PC-9 (cell line): Measurements from ENCODE around the gene C1QTNF3. TPM values are rescaled to one million over a fixed set of nuclear protein-coding genes. Genes with fewer than 3 reads are reported as not detected.

Experiments used
- BruUV-seq: library from RNA; stranded (reverse); fragments of 400-500 nt; replicated peaks from 2 replicates; lab custom pipeline; 2021; lab: Mats Ljungman, UMichigan
- CTCF ChIA-PET: fragments of 300-600 bp; sonication (Branson Sonifier 250); formaldehyde crosslinking; loops from one replicate; lab custom pipeline; 2022; ENCODE audit warnings: antibody characterized with exemption; lab: Charles Lee
- POLR2A ChIA-PET: fragments of 300-600 bp; sonication (Branson Sonifier 250); formaldehyde crosslinking; loops from one replicate; lab custom pipeline; 2022; ENCODE audit warnings: antibody characterized with exemption; ENCODE audit not compliant: unreplicated experiment; lab: Charles Lee
- DNase-seq, 2 experiments: peaks; one replicate each; pipeline versions ENCODE4 v3.0.0 to v3.0.0-alpha.2; 2015 to 2022; ENCODE audit warnings: mixed read lengths in 1 of 2
- H2AFZ ChIP-seq: fragments of 200-600 bp; sonication (generic); 2 replicates; pipeline ENCODE4 v1.8.1; 2017; ENCODE audit warnings: antibody characterized with exemption
- H3F3A ChIP-seq: fragments of 200-600 bp; sonication (generic); 2 replicates; pipeline ENCODE4 v1.8.1; 2017; ENCODE audit warnings: antibody characterized with exemption, mild to moderate bottlenecking, low read depth; ENCODE audit not compliant: insufficient read depth
- H3K27ac ChIP-seq: fragments of 200-600 bp; sonication (generic); 2 replicates; pipeline ENCODE4 v1.6.1; 2016; ENCODE audit warnings: mixed run types
- H3K27me3 ChIP-seq: fragments of 200-600 bp; sonication (generic); 2 replicates; pipeline ENCODE4 v1.6.1; 2016; ENCODE audit warnings: low read depth, mixed run types; ENCODE audit not compliant: insufficient read depth
- H3K36me3 ChIP-seq: fragments of 200-600 bp; sonication (generic); 2 replicates; pipeline ENCODE4 v1.6.1; 2016; ENCODE audit warnings: low read depth, mixed run types
- H3K4me1 ChIP-seq: fragments of 200-600 bp; sonication (generic); replicated peaks from 2 replicates; pipeline ENCODE4 v1.6.1; 2016; ENCODE audit warnings: mixed run types; ENCODE audit not compliant: insufficient read depth
- H3K4me2 ChIP-seq: fragments of 200-600 bp; sonication (generic); 2 replicates; pipeline ENCODE4 v1.6.1; 2017; ENCODE audit warnings: mixed run types
- H3K4me3 ChIP-seq: fragments of 200-600 bp; sonication (generic); 2 replicates; pipeline ENCODE4 v1.6.1; 2016; ENCODE audit warnings: mixed run types
- H3K79me2 ChIP-seq: fragments of 200-600 bp; sonication (generic); 2 replicates; pipeline ENCODE4 v1.6.1; 2017; ENCODE audit warnings: low read depth, mixed run types
- H3K9me2 ChIP-seq: fragments of 200-600 bp; sonication (generic); 2 replicates; pipeline ENCODE4 v1.8.1; 2017; ENCODE audit warnings: mild to moderate bottlenecking; ENCODE audit not compliant: insufficient read depth
- H3K9me3 ChIP-seq: fragments of 200-600 bp; sonication (generic); 2 replicates; pipeline ENCODE4 v1.8.1; 2016; ENCODE audit warnings: low read depth; ENCODE audit not compliant: insufficient read depth
- H4K20me1 ChIP-seq: fragments of 200-600 bp; sonication (generic); 2 replicates; pipeline ENCODE4 v1.8.1; 2017; ENCODE audit not compliant: insufficient read depth
- EZH2 ChIP-seq: fragments of 200-600 bp; sonication (generic); IDR thresholded peaks from 2 replicates; pipeline ENCODE4 v1.8.0; 2017; ENCODE audit warnings: antibody characterized with exemption, low read depth
- intact Hi-C: fragments of 100-400 bp; cut with micrococcal nuclease; formaldehyde crosslinking; loops from one replicate; pipeline ENCODE4 v1.10.0; 2022; ENCODE audit not compliant: unreplicated experiment
- total RNA-seq: library from RNA; stranded (reverse); gene quantifications from 2 replicates; pipeline ENCODE4 v1.2.3, GENCODE V29; 2021
- TF ChIP-seq, protein P1 (sequence below): fragments of 200-600 bp; sonication (generic); conservative IDR thresholded peaks from 2 replicates; pipeline ENCODE4 v1.6.1; 2017; ENCODE audit warnings: mixed run types, antibody characterized with exemption, mild to moderate bottlenecking, moderate library complexity

C1QTNF3 gene
- total RNA-seq, 1 experiment from 2014 or later: 8.3 TPM

DNA sequence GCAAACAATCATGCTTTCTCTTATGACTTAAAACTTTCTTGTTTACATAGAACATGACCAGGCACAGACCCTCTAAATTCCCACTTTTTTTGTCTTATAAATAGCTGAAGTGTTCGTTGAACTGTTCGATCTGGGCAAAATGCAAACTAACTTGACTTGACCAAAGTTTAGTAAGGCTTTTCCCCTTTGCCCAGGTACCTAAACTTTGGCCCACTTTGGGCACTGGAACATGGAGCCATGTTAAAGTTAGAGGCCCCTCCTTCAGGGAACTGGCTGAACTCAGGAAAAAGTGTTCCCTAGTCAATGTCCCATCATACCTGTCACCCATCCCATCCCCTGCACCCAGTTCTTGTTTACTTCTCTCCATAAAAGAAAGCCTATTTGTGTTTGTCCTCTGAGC lies 25.8 kb downstream of the C1QTNF3 start:
- Histone ChIP-seq H3K4me1 (no peaks in the 10 kb centered on the region), H3F3A (no peaks in the 10 kb centered on the region), H3K9me2 (no peaks in the 10 kb centered on the region), H3K79me2 (no peaks in the 10 kb centered on the region), H3K36me3 (no peaks in the 10 kb centered on the region), H3K27ac (no peak overlapping the region), H3K9me3 (no peaks in the 10 kb centered on the region), H3K4me3 (no peak overlapping the region), H4K20me1 (no peaks in the 10 kb centered on the region), H3K4me2 (no peak overlapping the region), H2AFZ (no peak overlapping the region), H3K27me3 (no peaks in the 10 kb centered on the region)
- ChIA-PET POLR2A (no interaction called here), CTCF (no interaction called here)
- BruUV-seq: no TSS peak
- TF ChIP-seq EZH2: no peak
- no peak for DNase-seq
- intact Hi-C loops: no loop called here

DNA sequence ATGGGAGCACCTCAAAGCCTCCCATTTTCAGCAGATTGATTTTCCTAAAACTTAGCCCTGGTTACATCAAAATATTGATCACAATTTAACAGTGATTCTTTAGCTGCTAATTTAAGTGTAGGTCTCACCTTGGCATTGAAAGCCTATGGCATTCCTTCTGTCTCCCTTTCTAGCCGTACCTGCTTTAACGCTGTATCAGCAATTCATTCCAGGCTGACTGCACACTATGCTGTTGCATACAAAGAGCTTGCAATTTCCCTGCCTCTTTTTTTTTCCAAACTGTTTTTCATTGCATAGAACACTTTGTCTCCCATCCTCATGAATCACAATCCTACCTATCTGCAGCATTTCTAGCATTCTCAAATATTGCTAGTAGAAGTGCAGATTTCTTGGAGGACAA lies 26.3 kb downstream of the C1QTNF3 start:
- Histone ChIP-seq H3F3A (no peaks in the 10 kb centered on the region), H3K4me2 (no peak overlapping the region), H3K4me1 (no peaks in the 10 kb centered on the region), H3K4me3 (no peak overlapping the region), H3K9me3 (no peaks in the 10 kb centered on the region), H3K79me2 (no peaks in the 10 kb centered on the region), H3K27me3 (no peaks in the 10 kb centered on the region), H3K9me2 (no peaks in the 10 kb centered on the region), H3K36me3 (no peaks in the 10 kb centered on the region), H2AFZ (no peak overlapping the region), H3K27ac (no peak overlapping the region), H4K20me1 (no peaks in the 10 kb centered on the region)
- ChIA-PET POLR2A (no interaction called here), CTCF (no interaction called here)
- intact Hi-C loops: no loop called here
- no peak for DNase-seq
- TF ChIP-seq, protein P1, sequence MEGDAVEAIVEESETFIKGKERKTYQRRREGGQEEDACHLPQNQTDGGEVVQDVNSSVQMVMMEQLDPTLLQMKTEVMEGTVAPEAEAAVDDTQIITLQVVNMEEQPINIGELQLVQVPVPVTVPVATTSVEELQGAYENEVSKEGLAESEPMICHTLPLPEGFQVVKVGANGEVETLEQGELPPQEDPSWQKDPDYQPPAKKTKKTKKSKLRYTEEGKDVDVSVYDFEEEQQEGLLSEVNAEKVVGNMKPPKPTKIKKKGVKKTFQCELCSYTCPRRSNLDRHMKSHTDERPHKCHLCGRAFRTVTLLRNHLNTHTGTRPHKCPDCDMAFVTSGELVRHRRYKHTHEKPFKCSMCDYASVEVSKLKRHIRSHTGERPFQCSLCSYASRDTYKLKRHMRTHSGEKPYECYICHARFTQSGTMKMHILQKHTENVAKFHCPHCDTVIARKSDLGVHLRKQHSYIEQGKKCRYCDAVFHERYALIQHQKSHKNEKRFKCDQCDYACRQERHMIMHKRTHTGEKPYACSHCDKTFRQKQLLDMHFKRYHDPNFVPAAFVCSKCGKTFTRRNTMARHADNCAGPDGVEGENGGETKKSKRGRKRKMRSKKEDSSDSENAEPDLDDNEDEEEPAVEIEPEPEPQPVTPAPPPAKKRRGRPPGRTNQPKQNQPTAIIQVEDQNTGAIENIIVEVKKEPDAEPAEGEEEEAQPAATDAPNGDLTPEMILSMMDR: no peak
- no peak for TF ChIP-seq EZH2
- BruUV-seq: no TSS peak

DNA sequence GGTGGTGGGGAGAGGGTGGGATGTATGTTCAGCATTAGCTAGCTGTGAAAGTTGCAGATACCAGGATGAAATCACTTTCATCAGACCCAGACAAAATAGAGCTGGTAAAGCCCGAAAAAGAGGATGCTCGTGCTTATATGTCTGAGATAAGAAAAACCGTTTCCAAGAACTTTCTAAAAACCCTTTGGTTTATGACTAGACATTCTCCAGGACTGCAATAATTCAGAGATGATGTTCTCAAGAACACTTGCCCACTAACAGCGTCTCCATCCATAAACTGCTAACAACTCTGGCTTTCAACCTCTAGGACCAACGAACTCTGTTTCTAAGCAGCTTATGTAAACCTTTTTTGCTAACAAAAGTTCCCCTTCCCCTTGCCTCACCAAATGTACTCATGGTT lies 26.8 kb downstream of the C1QTNF3 start:
- Histone ChIP-seq H3K4me3 (no peak overlapping the region), H4K20me1 (no peaks in the 10 kb centered on the region), H3K9me2 (no peaks in the 10 kb centered on the region), H2AFZ (no peak overlapping the region), H3K4me1 (no peaks in the 10 kb centered on the region), H3K9me3 (no peaks in the 10 kb centered on the region), H3K36me3 (no peaks in the 10 kb centered on the region), H3F3A (no peaks in the 10 kb centered on the region), H3K27me3 (no peaks in the 10 kb centered on the region), H3K27ac (no peak overlapping the region), H3K4me2 (no peak overlapping the region), H3K79me2 (no peaks in the 10 kb centered on the region)
- no peak for TF ChIP-seq EZH2
- TF ChIP-seq, protein P1: no peak
- no peak for DNase-seq
- BruUV-seq: no TSS peak
- ChIA-PET CTCF (no interaction called here), POLR2A (no interaction called here)
- intact Hi-C loops: no loop called here

DNA sequence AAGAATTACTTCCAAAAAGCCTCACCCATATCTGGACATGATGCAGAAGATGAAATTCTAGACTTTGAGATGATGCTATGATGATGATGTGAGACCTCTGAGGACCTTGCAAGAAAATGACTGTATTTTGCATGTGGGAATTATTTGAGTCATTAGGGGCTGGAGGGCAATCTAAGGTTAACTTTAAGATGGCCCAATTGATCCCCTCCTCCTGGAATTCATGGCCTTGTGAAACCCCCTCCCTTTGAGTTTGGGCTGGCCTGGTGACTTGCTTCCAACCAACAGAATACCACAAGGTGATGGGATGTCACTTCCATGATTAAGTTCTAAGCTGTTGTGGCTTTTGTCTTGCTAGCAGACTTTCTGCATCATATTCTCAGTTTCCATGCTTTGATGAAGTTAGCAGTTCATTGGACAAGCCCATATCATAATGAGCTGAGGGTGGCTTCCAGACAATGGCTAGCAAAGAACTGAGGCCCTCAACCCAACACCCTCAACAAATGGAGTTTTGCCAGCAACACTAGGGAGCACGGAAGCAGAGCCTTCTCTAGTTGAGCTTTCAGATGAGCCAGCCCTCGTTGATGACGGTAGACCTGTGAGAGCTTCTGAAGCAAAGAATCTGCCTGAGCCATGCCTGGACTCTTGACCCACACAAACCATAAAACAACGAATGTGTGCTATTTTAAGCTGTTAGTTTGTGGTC lies 27.7 kb downstream of the C1QTNF3 start:
- Histone ChIP-seq H3K4me2 (no peak overlapping the region), H2AFZ (no peak overlapping the region), H3K4me1 (no peaks in the 10 kb centered on the region), H3K4me3 (no peak overlapping the region), H3K9me3 (no peaks in the 10 kb centered on the region), H4K20me1 (no peaks in the 10 kb centered on the region), H3K27me3 (no peaks in the 10 kb centered on the region), H3K27ac (no peak overlapping the region), H3K36me3 (no peaks in the 10 kb centered on the region), H3K9me2 (no peaks in the 10 kb centered on the region), H3F3A (no peaks in the 10 kb centered on the region), H3K79me2 (no peaks in the 10 kb centered on the region)
- DNase-seq: no peak
- no TSS peak for BruUV-seq
- POLR2A ChIA-PET: no interaction called here
- no peak for TF ChIP-seq EZH2
- TF ChIP-seq, protein P1: no peak
- intact Hi-C loops: no loop called here
- CTCF ChIA-PET: no interaction called here
